ENCODE results near the gene AIF1. TPM values are rescaled to one million over a fixed set of nuclear protein-coding genes. Genes with fewer than 3 reads are reported as not detected.

Gene AIF1
- total RNA-seq (1 to 10 TPM; 5.2 to 7.4 TPM), polyA plus RNA-seq (10 to 100 TPM; 10.8 to 11.0 TPM)

DNA sequence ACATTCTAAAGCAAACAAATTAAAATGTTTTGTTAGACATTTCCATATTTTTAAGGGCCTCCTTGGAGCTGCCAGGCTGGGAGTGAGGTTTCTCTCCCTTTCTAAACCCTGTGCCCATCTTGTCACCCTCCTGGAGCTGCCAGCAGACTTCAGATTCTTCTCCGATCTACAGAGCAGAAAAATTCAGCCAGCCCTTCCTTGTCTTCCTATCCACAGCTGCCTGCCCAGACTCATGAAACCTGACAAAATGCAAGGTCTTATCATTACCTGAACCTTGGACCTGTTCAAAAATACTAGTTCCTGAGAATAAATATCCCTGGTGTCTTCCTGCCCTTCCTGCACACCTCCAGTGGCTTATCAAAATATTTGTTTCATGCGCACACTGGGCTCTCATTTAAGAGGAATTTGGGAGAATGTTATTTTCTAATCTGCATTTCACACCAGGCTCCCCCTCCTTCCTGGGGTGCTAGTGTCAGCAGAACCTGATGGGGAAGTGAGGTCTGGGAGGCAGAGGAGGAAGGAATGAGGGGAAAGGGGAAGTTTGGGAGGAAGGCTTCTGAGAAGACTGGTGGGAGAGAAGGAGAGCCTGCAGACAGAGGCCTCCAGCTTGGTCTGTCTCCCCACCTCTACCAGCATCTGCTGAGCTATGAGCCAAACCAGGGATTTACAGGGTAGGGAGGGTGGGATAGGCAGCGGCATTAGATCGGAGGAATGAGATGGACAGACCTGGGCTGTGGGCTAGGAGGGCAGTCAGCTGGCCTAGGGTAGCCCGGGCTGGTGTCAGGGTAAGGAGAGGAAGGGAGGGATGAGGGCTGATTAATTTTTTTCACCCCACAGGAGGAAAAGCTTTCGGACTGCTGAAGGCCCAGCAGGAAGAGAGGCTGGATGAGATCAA lies at the start of gene AIF1:
AIF1 (plus strand) TSS at position 551 of the 895 bp plus-strand sequence; CDS start at position 647, 96 bp downstream.
- DNase-seq: no peak

DNA sequence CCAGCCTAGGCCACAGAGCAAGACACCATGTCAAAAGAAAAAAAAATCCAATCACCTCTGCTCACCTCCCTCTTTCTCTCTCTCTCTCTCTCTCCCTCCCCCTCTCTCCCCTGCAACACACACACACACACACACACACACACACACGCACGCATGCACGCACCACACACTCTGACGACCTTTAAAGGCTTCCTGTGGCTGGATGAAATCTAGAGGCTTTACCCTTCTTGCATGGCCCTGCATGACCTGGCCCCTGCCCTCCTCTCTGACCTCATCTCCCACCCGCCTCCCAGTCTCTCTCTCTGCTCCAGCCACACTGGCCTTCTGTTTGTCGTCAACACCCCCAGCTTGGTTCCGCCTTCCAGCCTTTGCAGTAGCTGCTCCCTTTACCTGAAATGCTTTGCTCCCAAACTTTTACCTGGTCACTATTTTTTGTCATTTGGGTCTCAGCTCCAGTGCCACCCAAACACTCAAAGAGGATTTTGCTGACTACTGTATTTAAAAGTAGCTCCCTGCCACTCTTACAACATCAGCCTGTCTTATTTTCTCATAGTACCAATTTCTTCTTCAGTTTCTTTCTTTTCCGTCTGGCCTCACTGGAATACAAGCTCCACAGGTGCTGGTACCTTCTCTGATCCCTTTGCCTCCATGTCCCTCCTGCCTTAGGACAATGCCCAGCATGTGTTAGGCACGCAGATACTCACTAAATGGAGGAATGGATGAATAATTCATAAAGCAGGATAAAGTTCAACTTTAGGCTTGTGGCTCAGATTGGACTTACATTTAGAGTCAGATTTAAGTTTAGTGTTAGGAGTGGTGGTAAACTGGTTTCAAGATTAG lies 47.3 kb upstream of the AIF1 start:
- Histone ChIP-seq H3K27me3 (ENCODE audit: insufficient read depth, low read length) (no peaks in the 10 kb centered on the region), H3K9me3 (ENCODE audit: control insufficient read depth in 1 of 2, low read length in 2 of 2) (no peaks in the 10 kb centered on the region), H3K4me1 (ENCODE audit: insufficient read depth, low read length) (peaks cover 90% of the 10 kb centered on the region), H3K36me3 (ENCODE audit: insufficient read depth, low read length) (no peaks in the 10 kb centered on the region), H3K4me3 (ENCODE audit: low read length in 2 of 2) (no peak overlapping the region), H3K27ac (ENCODE audit: low read depth, low read length) (peak overlapping the region; percentile 79)
- ChIA-PET POLR2A (ENCODE audit: partially characterized antibody) (interaction anchor here (0.8 to 52.5 kb wide), 4 partner anchors 4 to 86 kb away, joined by 3 to 3597 read pairs (median 1800); partner anchors contain the start of genes ATP6V1G2, BAG6, DDX39B and LST1), CTCF (ENCODE audit: partially characterized antibody) (interaction anchor here (0.9 to 35.1 kb wide), 7 partner anchors 9 to 75 kb away, joined by 3 to 1152 read pairs (median 4); partner anchors contain the start of genes LTB and NCR3)
- peak in 4 of 5 donors; percentile 37 to 56 (median 45) for DNase-seq
- Mint-ChIP-seq H3K4me3 (peak overlapping the region; percentile 48 to 83 (median 72)), H3K4me1 (peaks cover 53 to 87% (median 68%) of the 10 kb centered on the region in 4 donors), H3K36me3 (peaks cover 20 to 26% of the 10 kb centered on the region in 2 donors), H3K27me3 (no peaks in the 10 kb centered on the region), H3K27ac (peak overlapping the region; percentile 95 to 99 (median 98)), H3K9me3 (peaks cover 0 to 9% (median 0%) of the 10 kb centered on the region in 8 donors)
- intact Hi-C loops (cut with micrococcal nuclease): loop anchor here (1.0 kb wide), 2 partner anchors 8 to 9 kb away; no protein-coding TSS in a partner anchor

More for the DNA sequence above, at the start of gene AIF1:
- Histone ChIP-seq H3K9me3 (ENCODE audit: control insufficient read depth in 1 of 2, low read length in 2 of 2) (no peaks in the 10 kb centered on the region), H3K4me3 (ENCODE audit: low read length in 2 of 2) (no peak within 1 kb of the TSS), H3K36me3 (ENCODE audit: insufficient read depth, low read length) (no peaks in the 10 kb centered on the region), H3K4me1 (ENCODE audit: insufficient read depth, low read length) (peaks cover 20% of the 10 kb centered on the region), H3K27me3 (ENCODE audit: insufficient read depth, low read length) (no peaks in the 10 kb centered on the region), H3K27ac (ENCODE audit: low read depth, low read length) (no peak within 1 kb of the TSS)
- CTCF ChIA-PET (ENCODE audit: partially characterized antibody): interaction anchor here (3.5 kb wide), 1 partner anchor 16 kb away, joined by 18 read pairs; no protein-coding TSS in a partner anchor
- no peaks in the 10 kb centered on the region for H3K9me3 Mint-ChIP-seq
- intact Hi-C loops (cut with micrococcal nuclease): no loop called here
- H3K27me3 Mint-ChIP-seq: no peaks in the 10 kb centered on the region
- peaks cover 0 to under 1% of the 10 kb centered on the region in 2 donors for H3K36me3 Mint-ChIP-seq
- peak within 1 kb of the TSS in 7 of 8 donors; percentile 26 to 71 (median 35) for H3K4me3 Mint-ChIP-seq
- H3K4me1 Mint-ChIP-seq: peaks cover 7 to 31% (median 22%) of the 10 kb centered on the region in 4 donors
- POLR2A ChIA-PET (ENCODE audit: partially characterized antibody): interaction anchor here (0.6 to 1.0 kb wide), 2 partner anchors 32 kb away, joined by 3 read pairs; partner anchors contain the start of gene LTB
- peak within 1 kb of the TSS; percentile 29 to 88 (median 57) for H3K27ac Mint-ChIP-seq

DNA sequence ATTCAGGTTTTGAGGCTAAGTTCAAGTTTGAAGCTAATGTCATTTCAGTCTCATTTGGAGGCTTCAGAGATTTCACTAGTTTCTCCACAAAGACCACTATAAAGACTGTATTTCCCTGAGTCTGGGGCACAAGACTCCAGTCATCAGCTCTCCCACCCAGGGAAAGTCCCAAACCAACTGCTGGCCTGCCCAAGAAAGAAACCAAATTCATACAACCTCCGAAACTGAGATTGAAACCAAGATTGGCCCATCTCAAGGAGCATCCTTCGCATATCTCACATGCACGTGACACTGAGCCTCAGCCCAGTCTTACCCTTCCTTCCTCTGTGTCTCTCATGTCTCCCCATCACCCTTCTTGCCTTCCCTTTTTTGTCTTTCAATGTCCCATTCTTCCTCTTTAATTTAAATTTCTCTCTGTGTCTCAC lies 46.5 kb upstream of the AIF1 start:
- POLR2A ChIA-PET (ENCODE audit: partially characterized antibody): interaction anchor here (0.8 to 52.5 kb wide), 4 partner anchors 5 to 85 kb away, joined by 3 to 3597 read pairs (median 1800); partner anchors contain the start of genes ATP6V1G2, BAG6, DDX39B and LST1
- CTCF ChIA-PET (ENCODE audit: partially characterized antibody): interaction anchor here (1.1 to 35.1 kb wide), 7 partner anchors 9 to 75 kb away, joined by 3 to 1152 read pairs (median 10); partner anchors contain the start of genes LTB and NCR3
- peaks cover 0 to 9% (median 0%) of the 10 kb centered on the region in 8 donors for H3K9me3 Mint-ChIP-seq
- H3K4me1 ChIP-seq (ENCODE audit: insufficient read depth, low read length): peaks cover 90% of the 10 kb centered on the region
- H3K4me1 Mint-ChIP-seq: peaks cover 58 to 87% (median 72%) of the 10 kb centered on the region in 4 donors
- intact Hi-C loops (cut with micrococcal nuclease): loop anchor here (1.0 kb wide), 2 partner anchors 8 to 9 kb away; no protein-coding TSS in a partner anchor
- peak overlapping the region; percentile 95 to 99 (median 98) for H3K27ac Mint-ChIP-seq
- no peaks in the 10 kb centered on the region for H3K36me3 ChIP-seq (ENCODE audit: insufficient read depth, low read length)
- H3K27me3 Mint-ChIP-seq: no peaks in the 10 kb centered on the region
- peak overlapping the region; percentile 79 for H3K27ac ChIP-seq (ENCODE audit: low read depth, low read length)
- peak; percentile 81 to 93 (median 83) for DNase-seq
- H3K9me3 ChIP-seq (ENCODE audit: control insufficient read depth in 1 of 2, low read length in 2 of 2): no peaks in the 10 kb centered on the region
- no peak overlapping the region for H3K4me3 ChIP-seq (ENCODE audit: low read length in 2 of 2)
- H3K27me3 ChIP-seq (ENCODE audit: insufficient read depth, low read length): no peaks in the 10 kb centered on the region
- H3K4me3 Mint-ChIP-seq: peak overlapping the region; percentile 7 to 83 (median 72)
- H3K36me3 Mint-ChIP-seq: peaks cover 16 to 27% of the 10 kb centered on the region in 2 donors

DNA sequence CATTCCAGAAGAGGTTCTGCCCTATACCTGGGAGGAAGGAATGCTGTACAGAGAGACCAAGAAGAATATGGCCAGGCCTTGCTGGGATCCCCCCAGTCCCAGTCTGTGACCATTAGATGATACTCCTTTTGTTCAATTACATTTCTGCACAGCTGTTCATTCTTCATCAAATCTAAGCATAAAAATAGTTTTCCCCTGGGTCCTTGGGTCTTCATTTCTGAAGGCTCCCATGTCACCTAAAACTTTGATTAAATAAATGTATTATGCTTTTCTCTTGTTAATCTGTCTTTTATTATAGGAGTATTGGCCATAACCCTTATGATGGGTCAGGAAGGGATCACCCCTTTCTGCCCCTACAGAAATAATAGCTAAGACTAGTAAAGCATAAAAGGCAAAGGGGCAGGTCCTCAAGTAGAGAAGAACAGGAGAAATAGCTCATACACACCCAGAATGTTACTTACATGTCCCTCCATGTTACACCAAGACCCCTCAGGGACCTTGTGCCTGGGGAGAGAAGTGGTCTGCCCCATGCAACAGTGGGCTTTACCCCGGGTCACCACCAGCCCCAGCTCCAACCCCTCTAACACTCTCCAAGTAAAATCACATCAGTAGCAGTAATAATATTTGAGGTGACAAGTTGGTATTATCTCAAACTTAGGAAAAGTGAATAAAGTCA lies 45.0 kb upstream of the AIF1 start:
- no peaks in the 10 kb centered on the region for H3K27me3 ChIP-seq (ENCODE audit: insufficient read depth, low read length)
- peaks cover 64 to 90% (median 78%) of the 10 kb centered on the region in 4 donors for H3K4me1 Mint-ChIP-seq
- intact Hi-C loops (cut with micrococcal nuclease): no loop called here
- H3K4me3 ChIP-seq (ENCODE audit: low read length in 2 of 2): no peak overlapping the region
- H3K27me3 Mint-ChIP-seq: no peaks in the 10 kb centered on the region
- POLR2A ChIA-PET (ENCODE audit: partially characterized antibody): interaction anchor here (1.7 to 52.5 kb wide), 3 partner anchors 7 to 82 kb away, joined by 6 to 3597 read pairs (median 3597); partner anchors contain the start of genes ATP6V1G2, BAG6, DDX39B and LST1
- H3K4me1 ChIP-seq (ENCODE audit: insufficient read depth, low read length): peaks cover 95% of the 10 kb centered on the region
- peak in 1 of 5 donors; percentile 1 for DNase-seq
- H3K27ac ChIP-seq (ENCODE audit: low read depth, low read length): peak overlapping the region; percentile 79
- H3K36me3 Mint-ChIP-seq: peaks cover 6 to 26% of the 10 kb centered on the region in 2 donors
- peaks cover 0 to 9% (median 0%) of the 10 kb centered on the region in 8 donors for H3K9me3 Mint-ChIP-seq
- H3K4me3 Mint-ChIP-seq: peak overlapping the region in 5 of 8 donors; percentile 1 to 67 (median 47)
- H3K9me3 ChIP-seq (ENCODE audit: control insufficient read depth in 1 of 2, low read length in 2 of 2): no peaks in the 10 kb centered on the region
- H3K27ac Mint-ChIP-seq: peak overlapping the region; percentile 87 to 99 (median 97)
- CTCF ChIA-PET (ENCODE audit: partially characterized antibody): interaction anchor here (1.6 to 35.1 kb wide), 5 partner anchors 11 to 75 kb away, joined by 3 to 1152 read pairs (median 43); partner anchors contain the start of genes LTB and NCR3
- H3K36me3 ChIP-seq (ENCODE audit: insufficient read depth, low read length): no peaks in the 10 kb centered on the region

DNA sequence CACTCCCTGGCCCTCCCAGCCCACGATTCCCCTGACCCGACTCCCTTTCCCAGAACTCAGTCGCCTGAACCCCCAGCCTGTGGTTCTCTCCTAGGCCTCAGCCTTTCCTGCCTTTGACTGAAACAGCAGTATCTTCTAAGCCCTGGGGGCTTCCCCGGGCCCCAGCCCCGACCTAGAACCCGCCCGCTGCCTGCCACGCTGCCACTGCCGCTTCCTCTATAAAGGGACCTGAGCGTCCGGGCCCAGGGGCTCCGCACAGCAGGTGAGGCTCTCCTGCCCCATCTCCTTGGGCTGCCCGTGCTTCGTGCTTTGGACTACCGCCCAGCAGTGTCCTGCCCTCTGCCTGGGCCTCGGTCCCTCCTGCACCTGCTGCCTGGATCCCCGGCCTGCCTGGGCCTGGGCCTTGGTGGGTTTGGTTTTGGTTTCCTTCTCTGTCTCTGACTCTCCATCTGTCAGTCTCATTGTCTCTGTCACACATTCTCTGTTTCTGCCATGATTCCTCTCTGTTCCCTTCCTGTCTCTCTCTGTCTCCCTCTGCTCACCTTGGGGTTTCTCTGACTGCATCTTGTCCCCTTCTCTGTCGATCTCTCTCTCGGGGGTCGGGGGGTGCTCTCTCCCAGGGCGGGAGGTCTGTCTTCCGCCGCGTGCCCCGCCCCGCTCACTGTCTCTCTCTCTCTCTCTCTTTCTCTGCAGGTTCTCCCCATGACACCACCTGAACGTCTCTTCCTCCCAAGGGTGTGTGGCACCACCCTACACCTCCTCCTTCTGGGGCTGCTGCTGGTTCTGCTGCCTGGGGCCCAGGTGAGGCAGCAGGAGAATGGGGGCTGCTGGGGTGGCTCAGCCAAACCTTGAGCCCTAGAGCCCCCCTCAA lies 42.8 kb upstream of the AIF1 start, which contains the start of gene LTA:
LTA (plus strand) TSS at position 249 of the 871 bp plus-strand sequence; CDS start at position 703, 454 bp downstream.
- Mint-ChIP-seq H3K27me3 (no peaks in the 10 kb centered on the region), H3K4me1 (peaks cover 68 to 100% (median 79%) of the 10 kb centered on the region in 4 donors), H3K36me3 (peaks cover 15 to 42% of the 10 kb centered on the region in 2 donors), H3K4me3 (peak within 1 kb of the TSS; percentile 88 to 100 (median 99)), H3K9me3 (peaks cover 0 to 7% (median 0%) of the 10 kb centered on the region in 8 donors), H3K27ac (peak within 1 kb of the TSS; percentile 96 to 100 (median 99))
- H3K9me3 ChIP-seq (ENCODE audit: control insufficient read depth in 1 of 2, low read length in 2 of 2): no peaks in the 10 kb centered on the region
- H3K36me3 ChIP-seq (ENCODE audit: insufficient read depth, low read length): peaks cover 3% of the 10 kb centered on the region
- peak within 1 kb of the TSS; percentile 39 to 62 for H3K4me3 ChIP-seq (ENCODE audit: low read length in 2 of 2)
- peak; percentile 78 to 90 (median 81) for DNase-seq
- intact Hi-C loops (cut with micrococcal nuclease): loop anchor here (1.0 kb wide), 3 partner anchors 8 to 30 kb away; partner anchors contain the start of gene DDX39B
- CTCF ChIA-PET (ENCODE audit: partially characterized antibody): interaction anchor here (1.0 to 35.1 kb wide), 6 partner anchors 9 to 26 kb away, joined by 4 to 1152 read pairs (median 324); partner anchors contain the start of genes ATP6V1G2, LST1, LTB and NCR3
- peaks cover 83% of the 10 kb centered on the region for H3K4me1 ChIP-seq (ENCODE audit: insufficient read depth, low read length)
- H3K27ac ChIP-seq (ENCODE audit: low read depth, low read length): peak within 1 kb of the TSS; percentile 83
- no peaks in the 10 kb centered on the region for H3K27me3 ChIP-seq (ENCODE audit: insufficient read depth, low read length)
- POLR2A ChIA-PET (ENCODE audit: partially characterized antibody): interaction anchor here (1.1 to 52.5 kb wide), 3 partner anchors 9 to 77 kb away, joined by 3 to 3597 read pairs (median 3597); partner anchors contain the start of genes ATP6V1G2, DDX39B, LST1 and LTA
